ENCODE results near the gene RAPGEF4. TPM values are rescaled to one million over a fixed set of nuclear protein-coding genes. Genes with fewer than 3 reads are reported as not detected.

RAPGEF4 gene
- total RNA-seq, 1 donor from 2014 or later: 9.3 TPM

GRCh38 chr2:172944794-172945509 is 209.3 kb downstream of the RAPGEF4 start:
- intact Hi-C loops (cut with DNase I): no loop called here
- DNase-seq (ENCODE audit: low spot score) (no peak), ATAC-seq (no peak)

GRCh38 chr2:172945510-172945850 is 209.8 kb downstream of the RAPGEF4 start:
- intact Hi-C loops (cut with DNase I): no loop called here
- ATAC-seq: no peak

GRCh38 chr2:172947461-172948153 is 212.0 kb downstream of the RAPGEF4 start:
- intact Hi-C loops (cut with DNase I): no loop called here
- ATAC-seq (no peak), DNase-seq (ENCODE audit: low spot score) (no peak)

More at GRCh38 chr2:172945510-172945850, 209.8 kb downstream of the RAPGEF4 start:
- DNase-seq (ENCODE audit: low spot score): no peak

GRCh38 chr2:172949522-172949921 is 213.9 kb downstream of the RAPGEF4 start:
- ATAC-seq: no peak
- no peak for DNase-seq (ENCODE audit: low spot score)
- intact Hi-C loops (cut with DNase I): no loop called here

GRCh38 chr2:172950565-172950964 is 214.9 kb downstream of the RAPGEF4 start:
- ATAC-seq (no peak), DNase-seq (ENCODE audit: low spot score) (no peak)
- intact Hi-C loops (cut with DNase I): no loop called here

- ATAC-seq (no peak), DNase-seq (ENCODE audit: low spot score) (no peak)
- intact Hi-C loops (cut with DNase I): no loop called here
These were observed 215.9 kb downstream of the RAPGEF4 start for GRCh38 chr2:172951554-172951953.

- intact Hi-C loops (cut with DNase I): no loop called here
- no peak for ATAC-seq
- DNase-seq (ENCODE audit: low spot score): no peak
These were observed 217.8 kb downstream of the RAPGEF4 start for GRCh38 chr2:172953411-172953810.

- intact Hi-C loops (cut with DNase I): no loop called here
- no peak for ATAC-seq
- DNase-seq (ENCODE audit: low spot score): no peak
These were observed 218.6 kb downstream of the RAPGEF4 start for GRCh38 chr2:172953970-172954852.

GRCh38 chr2:172955587-172955986 is 219.9 kb downstream of the RAPGEF4 start:
- intact Hi-C loops (cut with DNase I): no loop called here
- no peak for DNase-seq (ENCODE audit: low spot score)
- no peak for ATAC-seq

- intact Hi-C loops (cut with DNase I): no loop called here
- no peak for DNase-seq (ENCODE audit: low spot score)
- ATAC-seq: no peak
These were observed 222.1 kb downstream of the RAPGEF4 start for GRCh38 chr2:172957734-172958133.

GRCh38 chr2:172962082-172962481 is 226.4 kb downstream of the RAPGEF4 start:
- DNase-seq (ENCODE audit: low spot score): no peak
- intact Hi-C loops (cut with DNase I): no loop called here
- ATAC-seq: no peak

GRCh38 chr2:172962824-172963223 is 227.2 kb downstream of the RAPGEF4 start:
- no peak for DNase-seq (ENCODE audit: low spot score)
- no peak for ATAC-seq
- intact Hi-C loops (cut with DNase I): no loop called here

- intact Hi-C loops (cut with DNase I): no loop called here
- no peak for DNase-seq (ENCODE audit: low spot score)
- no peak for ATAC-seq
These were observed 229.0 kb downstream of the RAPGEF4 start for GRCh38 chr2:172964511-172965139.

GRCh38 chr2:172965433-172966212 is 230.0 kb downstream of the RAPGEF4 start:
- intact Hi-C loops (cut with DNase I): no loop called here
- DNase-seq (ENCODE audit: low spot score) (no peak), ATAC-seq (no peak)

GRCh38 chr2:172967036-172967982 is 231.7 kb downstream of the RAPGEF4 start:
- ATAC-seq (peak; percentile 32), DNase-seq (ENCODE audit: low spot score) (no peak)
- intact Hi-C loops (cut with DNase I): no loop called here

GRCh38 chr2:172968061-172968469 is 232.4 kb downstream of the RAPGEF4 start:
- DNase-seq (ENCODE audit: low spot score) (peak; percentile 63), ATAC-seq (peak; percentile 94)
- intact Hi-C loops (cut with DNase I): no loop called here

- DNase-seq (ENCODE audit: low spot score) (no peak), ATAC-seq (no peak)
- intact Hi-C loops (cut with DNase I): no loop called here
These were observed 233.5 kb downstream of the RAPGEF4 start for GRCh38 chr2:172969166-172969565.

- ATAC-seq (no peak), DNase-seq (ENCODE audit: low spot score) (no peak)
- intact Hi-C loops (cut with DNase I): no loop called here
These were observed 234.0 kb downstream of the RAPGEF4 start for GRCh38 chr2:172969609-172970008.

Measured in sciatic nerve (tissue), 2 donors.